GM18498 (cell line): ENCODE results near the gene LCMT1.

Experiments used
- ATAC-seq: cut with Tn5 transposase; IDR thresholded peaks from one replicate; pipeline ENCODE4 v1.9.1; 2021; ENCODE audit warnings: mild to moderate bottlenecking, moderate library complexity; ENCODE audit not compliant: unreplicated experiment

The LCMT1 gene

GRCh38 chr16:25189305-25189704, 77.8 kb downstream of the LCMT1 start:
- no peak for ATAC-seq

- no peak for ATAC-seq
Measured at GRCh38 chr16:25192096-25192495, 80.6 kb downstream of the LCMT1 start.

DNA sequence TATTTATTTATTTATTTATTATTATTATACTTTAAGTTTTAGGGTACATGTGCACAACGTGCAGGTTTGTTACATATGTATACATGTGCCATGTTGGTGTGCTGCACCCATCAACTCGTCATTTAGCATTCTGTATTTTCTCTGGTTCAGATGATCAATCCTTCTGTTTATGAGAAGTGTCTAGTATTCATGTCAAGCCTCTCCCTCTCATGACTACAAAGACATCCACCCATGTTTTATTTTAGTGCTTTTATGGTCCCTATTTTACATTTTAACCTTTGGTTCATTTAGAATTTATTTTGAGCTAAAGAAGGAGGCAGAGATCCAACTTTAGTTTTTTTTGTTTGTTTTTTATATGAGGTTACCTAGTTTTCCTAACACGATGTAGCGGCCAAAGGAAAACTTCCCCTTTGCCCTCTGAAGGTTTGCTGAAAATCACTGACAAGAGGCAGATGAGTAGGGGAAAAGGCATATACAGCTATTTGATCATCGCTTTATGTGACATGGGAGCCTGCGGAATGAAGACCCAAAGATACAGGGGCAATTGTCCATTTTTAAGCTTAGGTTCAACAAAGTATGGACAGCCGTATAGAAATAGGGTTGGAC, 82.8 kb downstream of the LCMT1 start:
- no peak for ATAC-seq

GRCh38 chr16:25198021-25198420, 86.5 kb downstream of the LCMT1 start:
- no peak for ATAC-seq

- ATAC-seq: no peak
Measured at GRCh38 chr16:25199457-25199856, 87.9 kb downstream of the LCMT1 start.

DNA sequence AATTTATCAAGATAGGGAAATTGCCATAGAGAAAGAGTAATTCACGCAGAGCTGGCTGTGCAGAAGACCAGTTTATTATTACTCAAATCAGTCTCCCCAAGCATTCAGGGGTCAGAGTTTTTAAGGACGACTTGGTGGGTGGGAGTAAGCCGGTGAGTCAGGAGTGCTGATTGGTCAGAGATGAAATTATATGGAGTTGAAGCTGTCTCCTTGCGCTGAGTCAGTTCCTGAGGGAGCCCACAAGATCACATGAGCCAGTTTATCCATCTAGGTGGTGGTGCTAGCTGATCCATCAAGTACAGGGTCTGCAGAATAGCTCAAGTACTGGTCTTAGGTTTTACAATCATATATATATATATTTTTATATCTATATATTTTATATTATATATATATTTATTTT, 99.2 kb downstream of the LCMT1 start:
- no peak for ATAC-seq

- no peak for ATAC-seq
Measured at GRCh38 chr16:25212636-25213035, 101.1 kb downstream of the LCMT1 start.

GRCh38 chr16:25213709-25214397, 102.3 kb downstream of the LCMT1 start:
- ATAC-seq: no peak

- no peak for ATAC-seq
Measured at GRCh38 chr16:25217112-25217511, 105.6 kb downstream of the LCMT1 start.

DNA sequence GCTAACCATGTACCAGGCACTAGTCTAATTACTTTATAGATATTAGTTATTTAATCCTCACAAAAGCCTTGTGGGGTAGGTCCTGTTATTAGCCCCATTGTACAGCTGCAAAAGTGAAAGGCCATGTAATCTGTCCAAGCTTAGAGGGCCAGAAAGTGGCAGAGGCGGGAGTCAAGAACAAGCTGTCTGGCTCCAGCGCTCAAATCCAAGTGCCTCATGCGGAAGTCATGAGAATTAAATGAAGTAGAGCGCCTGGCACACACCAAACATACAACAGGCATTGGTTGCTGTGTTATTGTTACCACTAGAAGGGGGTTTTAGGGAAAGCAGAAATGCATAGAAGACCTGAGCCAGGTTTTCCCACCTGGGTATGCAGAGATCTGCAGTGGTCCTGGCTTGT, 106.4 kb downstream of the LCMT1 start:
- ATAC-seq: no peak

DNA sequence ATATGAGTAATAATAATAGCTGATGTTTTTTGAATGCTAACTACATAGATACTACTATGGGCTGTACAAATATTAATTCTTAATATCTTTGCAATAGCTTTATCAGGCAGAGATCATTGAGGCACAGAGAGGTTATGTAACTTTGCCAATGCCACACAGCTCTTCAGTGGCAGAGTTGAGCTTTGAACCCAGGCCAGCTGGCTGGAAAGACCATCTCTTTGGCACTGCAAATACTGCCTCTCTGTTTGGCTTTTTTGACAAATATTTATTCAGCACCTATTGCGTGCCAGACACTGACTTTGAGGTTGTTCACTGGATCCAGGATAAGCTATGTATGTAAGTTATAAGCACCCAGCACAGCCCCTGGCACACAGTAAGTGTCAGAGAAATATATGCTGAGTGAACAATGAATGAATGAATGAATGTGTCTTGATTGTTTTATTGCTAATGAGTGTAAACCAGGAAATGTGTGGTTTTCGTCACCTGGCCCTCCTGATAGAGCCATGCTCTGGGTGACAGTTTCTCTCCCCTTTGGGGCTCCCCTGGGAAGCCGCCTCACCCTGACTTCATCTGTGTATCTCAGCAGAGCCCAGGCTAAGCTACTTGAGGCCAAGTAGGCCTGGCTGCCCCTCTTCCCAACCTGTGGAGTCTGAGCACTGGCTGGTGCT, 107.7 kb downstream of the LCMT1 start:
- no peak for ATAC-seq

DNA sequence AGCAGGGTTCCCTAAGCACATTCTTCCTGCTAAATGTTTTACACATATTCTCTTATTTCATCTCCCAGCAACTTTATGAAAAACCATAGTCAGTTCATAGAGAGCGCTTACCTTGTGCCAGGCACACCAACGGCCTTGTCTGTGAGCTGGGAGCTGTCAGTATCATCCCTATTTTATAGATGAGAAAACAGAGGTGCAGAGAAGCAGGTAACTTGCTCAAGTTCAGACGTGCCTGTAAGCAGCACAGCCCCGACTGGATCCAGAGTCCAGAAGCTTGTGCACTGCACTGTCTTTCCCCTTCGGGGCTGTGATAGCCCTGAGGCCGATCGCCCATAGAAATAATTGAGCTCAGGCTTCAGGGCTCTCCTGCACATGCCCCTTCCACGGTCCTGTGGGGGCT, 111.4 kb downstream of the LCMT1 start:
- no peak for ATAC-seq

DNA sequence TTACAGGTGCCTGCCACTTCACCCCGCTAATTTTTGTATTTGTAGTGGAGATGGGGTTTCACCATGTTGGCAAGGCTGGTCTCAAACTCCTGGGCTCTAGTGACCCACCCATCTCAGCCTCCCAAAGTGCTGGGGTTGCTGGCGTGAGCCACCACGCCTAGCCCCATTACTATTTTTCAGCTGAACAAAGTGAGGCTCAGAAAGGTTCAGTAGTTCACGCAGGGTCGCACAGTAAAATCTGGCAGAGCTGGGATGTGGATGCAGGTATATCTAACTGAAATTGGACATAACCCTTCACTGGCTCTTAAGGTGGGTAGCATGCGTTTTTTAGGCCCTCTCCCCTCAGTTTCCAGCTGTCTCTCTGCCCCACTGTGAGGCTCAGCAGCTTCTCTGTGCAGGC, 112.4 kb downstream of the LCMT1 start:
- no peak for ATAC-seq

GRCh38 chr16:25224731-25225319, 113.3 kb downstream of the LCMT1 start:
- ATAC-seq: no peak
